Esophagus (tissue), 2 donors: ENCODE results near the gene KCTD17. TPM values are rescaled to one million over a fixed set of nuclear protein-coding genes. Genes with fewer than 3 reads are reported as not detected.

Experiments used
- H3K27ac ChIP-seq, 2 donors: one replicate each; pipeline ENCODE4 v1.5.1; 2013; ENCODE audit warnings: low read depth in 2 of 2, mild to moderate bottlenecking in 2 of 2, inconsistent platforms in 1 of 2, low read length in 1 of 2, moderate library complexity in 1 of 2
- H3K27me3 ChIP-seq, 2 donors: one replicate each; pipeline ENCODE4 v1.6.1; 2013; ENCODE audit warnings: low read length in 2 of 2, control low read depth in 1 of 2, mild to moderate bottlenecking in 1 of 2; ENCODE audit not compliant: insufficient read depth in 2 of 2, control insufficient read depth in 1 of 2
- H3K36me3 ChIP-seq, 2 donors: one replicate each; pipeline ENCODE4 v1.6.1; 2013; ENCODE audit warnings: low read length in 1 of 2; ENCODE audit not compliant: control insufficient read depth in 2 of 2, insufficient read depth in 2 of 2
- H3K4me1 ChIP-seq, 2 donors: one replicate each; pipeline ENCODE4 v1.6.1; 2013; ENCODE audit warnings: low read length in 1 of 2; ENCODE audit not compliant: control insufficient read depth in 2 of 2, insufficient read depth in 2 of 2
- H3K4me3 ChIP-seq, 2 donors: one replicate each; pipeline ENCODE4 v1.5.1; 2013; ENCODE audit warnings: low read length in 2 of 2, mild to moderate bottlenecking in 2 of 2, low read depth in 1 of 2, moderate library complexity in 1 of 2
- H3K9me3 ChIP-seq, 2 donors: one replicate each; pipeline ENCODE4 v1.6.1; 2013; ENCODE audit warnings: mild to moderate bottlenecking in 2 of 2, low read depth in 1 of 2, low read length in 1 of 2, moderate library complexity in 1 of 2; ENCODE audit not compliant: control insufficient read depth in 2 of 2, insufficient read depth in 1 of 2
- WGBS, 2 donors: extraction: QIAGEN DNeasy Blood & Tissue Kit; methylation state at CpG; one replicate each; pipeline ENCODE4 v1.1.7; 2013; 5-methylcytosine and 5-hydroxymethylcytosine counted together
- polyA plus RNA-seq, 2 donors: library from polyadenylated mRNA; stranded (reverse); fragments of 200-250 nt; gene quantifications; one replicate each; pipeline ENCODE4 v1.2.3, GENCODE V29; 2013
- donor health status: healthy with polysubstance abuse.
- donor health status: Bipolar disorder and iron deficiency.

KCTD17 gene
- polyA plus RNA-seq, 2 donors, result 6.7 to 7.4 TPM

- no peak overlapping the region for H3K4me3 ChIP-seq
- 95% methylated on average over 8 of the region's 8 CpGs for WGBS, 2 donors
- H3K9me3 ChIP-seq, result peaks cover 0 to 2% of the 10 kb centered on the region in 2 donors
- H3K27ac ChIP-seq, result no peak overlapping the region
- peaks cover 0 to 3% of the 10 kb centered on the region in 2 donors for H3K4me1 ChIP-seq
- H3K36me3 ChIP-seq, result no peaks in the 10 kb centered on the region
- H3K27me3 ChIP-seq, result peaks cover 0 to 4% of the 10 kb centered on the region in 2 donors
Observed at GRCh38 chr22:37072673-37073072, 21.1 kb downstream of the KCTD17 start.

- Histone ChIP-seq H3K27ac (no peak overlapping the region), H3K4me3 (no peak overlapping the region), H3K4me1 (no peaks in the 10 kb centered on the region), H3K36me3 (no peaks in the 10 kb centered on the region), H3K27me3 (no peaks in the 10 kb centered on the region), H3K9me3 (no peaks in the 10 kb centered on the region)
- WGBS, 2 donors, result 74 to 77% methylated on average over 16 of the region's 16 CpGs
Observed at GRCh38 chr22:37074537-37074936, 23.0 kb downstream of the KCTD17 start.

- Histone ChIP-seq H3K27ac (no peak overlapping the region), H3K9me3 (no peaks in the 10 kb centered on the region), H3K4me3 (no peak overlapping the region), H3K4me1 (no peaks in the 10 kb centered on the region), H3K27me3 (no peaks in the 10 kb centered on the region), H3K36me3 (no peaks in the 10 kb centered on the region)
- WGBS, 2 donors, result 50 to 52% methylated on average over 17 of the region's 17 CpGs
Observed at GRCh38 chr22:37075046-37075445, 23.5 kb downstream of the KCTD17 start.

- WGBS, 2 donors, result 79 to 80% methylated on average over 9 of the region's 9 CpGs
- Histone ChIP-seq H3K27me3 (no peaks in the 10 kb centered on the region), H3K4me1 (no peaks in the 10 kb centered on the region), H3K9me3 (no peaks in the 10 kb centered on the region), H3K27ac (no peak overlapping the region), H3K4me3 (no peak overlapping the region), H3K36me3 (no peaks in the 10 kb centered on the region)
Observed at GRCh38 chr22:37075822-37076433, 24.4 kb downstream of the KCTD17 start.

DNA sequence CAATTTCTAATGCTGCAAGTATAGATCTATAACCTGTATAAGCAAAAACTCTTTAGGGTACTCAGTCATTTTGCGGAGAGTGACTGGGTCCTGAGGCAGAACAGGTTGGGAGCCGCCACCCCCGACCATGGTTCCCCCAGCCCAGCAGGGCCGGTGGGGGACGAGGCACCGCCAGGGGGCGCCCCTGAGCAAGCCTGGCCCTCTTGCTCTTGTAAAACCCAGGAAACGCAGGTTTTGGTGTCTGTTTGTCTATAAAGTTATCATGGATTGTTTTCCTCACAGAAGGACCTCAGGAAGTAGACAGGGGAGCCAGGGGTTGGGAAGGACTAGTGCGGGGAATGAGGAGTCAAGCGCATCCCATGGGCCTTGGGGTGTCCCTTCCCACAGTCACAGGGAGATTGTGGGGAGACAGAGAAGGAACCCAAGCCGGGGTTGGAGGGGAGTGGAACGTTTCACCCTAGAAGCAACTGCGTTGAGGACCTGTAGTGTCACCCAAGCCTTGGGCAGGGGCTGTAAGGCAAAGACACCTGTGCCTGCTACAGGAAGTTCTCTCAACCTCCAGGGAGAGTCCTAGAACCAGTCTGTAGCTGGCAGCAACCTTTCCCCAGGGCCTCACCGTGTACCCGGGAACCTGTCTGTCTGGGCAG is 26.4 kb downstream of the KCTD17 start:
- WGBS, 2 donors, result 21 to 28% methylated on average over 15 of the region's 15 CpGs
- no peaks in the 10 kb centered on the region for H3K4me1 ChIP-seq
- H3K27me3 ChIP-seq, result no peaks in the 10 kb centered on the region

GRCh38 chr22:37079158-37079557 is 27.6 kb downstream of the KCTD17 start:
- no peaks in the 10 kb centered on the region for H3K4me1 ChIP-seq
- no peaks in the 10 kb centered on the region for H3K36me3 ChIP-seq
- H3K4me3 ChIP-seq, result no peak overlapping the region
- peak overlapping the region in 1 of 2 donors; percentile 19 for H3K27ac ChIP-seq
- H3K27me3 ChIP-seq, result no peaks in the 10 kb centered on the region
- no peaks in the 10 kb centered on the region for H3K9me3 ChIP-seq
- WGBS, 2 donors, result 39 to 48% methylated on average over 5 of the region's 5 CpGs

More for the DNA sequence above, 26.4 kb downstream of the KCTD17 start:
- Histone ChIP-seq H3K27ac (no peak overlapping the region), H3K4me3 (no peak overlapping the region), H3K36me3 (no peaks in the 10 kb centered on the region), H3K9me3 (no peaks in the 10 kb centered on the region)

DNA sequence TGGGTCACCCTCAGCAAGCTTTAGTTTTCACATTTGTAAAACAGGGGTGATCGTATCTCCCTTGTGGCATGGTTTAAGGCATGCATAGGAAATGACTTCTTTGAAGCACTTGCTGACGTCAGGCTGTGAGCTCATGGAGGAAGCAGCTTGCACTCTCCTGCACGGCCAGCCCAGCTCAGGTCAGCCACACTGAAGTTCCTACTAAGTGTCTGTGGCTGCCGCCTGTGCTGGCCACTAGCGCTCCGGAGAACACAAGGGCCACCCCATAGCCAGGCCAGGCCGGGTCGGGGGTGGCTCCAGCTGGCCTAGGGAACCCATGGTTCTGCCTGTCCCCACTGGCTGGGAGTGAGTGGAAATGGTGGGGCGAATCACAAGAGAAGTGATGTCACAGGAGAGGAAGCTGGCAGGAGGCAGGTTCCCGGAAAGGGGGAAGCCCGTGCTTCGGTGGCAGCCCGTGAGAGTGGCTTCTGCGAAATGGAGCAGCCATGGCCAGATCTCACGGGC is 28.2 kb downstream of the KCTD17 start:
- H3K4me1 ChIP-seq, result no peaks in the 10 kb centered on the region
- H3K27ac ChIP-seq, result peak overlapping the region in 1 of 2 donors; percentile 19
- no peaks in the 10 kb centered on the region for H3K36me3 ChIP-seq

GRCh38 chr22:37080438-37080837 is 28.9 kb downstream of the KCTD17 start:
- Histone ChIP-seq H3K4me1 (no peaks in the 10 kb centered on the region), H3K9me3 (peaks cover 0 to 2% of the 10 kb centered on the region in 2 donors), H3K4me3 (no peak overlapping the region), H3K27me3 (no peaks in the 10 kb centered on the region), H3K36me3 (no peaks in the 10 kb centered on the region), H3K27ac (no peak overlapping the region)
- WGBS, 2 donors, result 81 to 85% methylated on average over 6 of the region's 6 CpGs

More for the DNA sequence above, 28.2 kb downstream of the KCTD17 start:
- Histone ChIP-seq H3K4me3 (no peak overlapping the region), H3K9me3 (no peaks in the 10 kb centered on the region), H3K27me3 (no peaks in the 10 kb centered on the region)
- 67 to 71% methylated on average over 15 of the region's 15 CpGs for whole genome bisulfite sequencing, 2 donors

DNA sequence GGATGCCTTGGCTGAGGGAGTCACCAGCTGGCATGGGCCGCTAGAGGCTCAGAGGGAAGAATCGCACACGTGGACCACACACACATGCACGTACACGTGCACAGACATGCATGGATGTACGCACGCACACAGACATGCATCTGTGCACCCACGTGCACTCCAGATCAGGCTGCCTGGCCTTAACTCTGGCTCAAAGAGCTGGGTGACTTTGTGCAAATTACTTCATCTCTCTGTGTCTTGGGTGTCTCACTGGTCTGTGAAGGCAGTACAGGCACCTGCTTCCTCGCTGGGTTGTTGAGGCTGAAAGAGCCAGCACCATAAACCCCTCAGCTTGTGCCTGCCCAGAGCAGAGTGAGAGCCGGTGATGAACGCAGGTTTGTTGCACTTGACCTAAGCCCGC is 29.3 kb downstream of the KCTD17 start:
- no peak overlapping the region for H3K27ac ChIP-seq
- no peak overlapping the region for H3K4me3 ChIP-seq
- WGBS, 2 donors, result 68 to 74% methylated on average over 12 of the region's 12 CpGs
- H3K27me3 ChIP-seq, result no peaks in the 10 kb centered on the region
- H3K4me1 ChIP-seq, result no peaks in the 10 kb centered on the region
- no peaks in the 10 kb centered on the region for H3K36me3 ChIP-seq
- peaks cover 0 to 2% of the 10 kb centered on the region in 2 donors for H3K9me3 ChIP-seq
